Measurements from ENCODE around the gene SPATS2L.

Gene SPATS2L

GRCh38 chr2:200525066-200525465 lies 218.6 kb downstream of the SPATS2L start:
- no peak for DNase-seq

- no peak for DNase-seq
Measured at GRCh38 chr2:200525551-200525881, 219.0 kb downstream of the SPATS2L start.

GRCh38 chr2:200525882-200526651 lies 219.6 kb downstream of the SPATS2L start, which contains the start of gene SGO2:
Gene SGO2 (plus strand): TSS chr2:200526207. CDS start chr2:200532976, 6,769 bp downstream.
- peak; percentile 91 for DNase-seq

- DNase-seq, result no peak
Measured at GRCh38 chr2:200528228-200528627, 221.7 kb downstream of the SPATS2L start.

All from T-helper 9 cell (primary cell).